NCI-H748 (cell line): ENCODE data around the gene SRA1.
A peak's percentile ranks its signal among the peaks of the same experiment; 100 is the strongest.
"Not testable (repeated sequence)": the region's sequence is repeated elsewhere in the genome, so short reads cannot be mapped to it uniquely, and the experiment has no call there.

ENCODE experiments used
- DNase-seq: peaks from one replicate; lab custom pipeline; 2025; ENCODE audit not compliant: unreplicated experiment; lab: John Stamatoyannopoulos, UW

Gene SRA1

DNA sequence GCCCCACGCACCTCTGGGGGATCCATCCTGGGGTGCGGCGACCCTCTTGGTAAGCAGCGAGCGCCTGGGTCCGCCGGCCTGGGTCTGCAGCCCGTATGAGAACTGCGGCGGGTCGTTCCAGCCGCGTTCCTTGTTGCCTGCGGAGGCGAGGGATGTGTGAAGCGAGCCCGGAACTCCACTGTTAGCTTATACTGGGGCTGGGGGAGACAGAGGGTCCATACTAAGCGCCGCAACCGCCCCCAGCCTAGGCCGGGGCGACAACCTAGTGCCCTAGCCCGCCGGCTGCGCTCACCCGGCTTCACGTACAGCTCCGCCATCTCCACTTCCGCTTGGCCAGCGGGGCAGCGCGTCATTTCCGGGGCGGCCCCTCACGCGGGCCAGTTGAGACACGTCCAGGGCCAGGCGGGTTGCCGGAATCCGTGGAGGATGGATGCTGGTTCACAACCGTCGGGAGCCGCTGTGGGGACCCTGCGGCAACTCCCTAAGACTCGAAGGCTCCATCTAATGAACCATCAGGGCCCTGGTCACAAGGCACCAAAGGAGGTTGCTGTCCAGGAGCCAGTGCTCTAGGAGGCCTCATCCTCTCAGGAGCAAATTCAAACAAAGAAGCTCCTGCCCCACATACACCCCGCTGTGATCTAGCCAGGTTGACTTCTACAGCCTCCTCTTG lies at the start of gene SRA1:
Gene SRA1 (minus strand): TSS at position 338 of the 670 bp plus-strand sequence. CDS start 21 bp downstream, at position 317.
- DNase-seq = peak; percentile 96

DNA sequence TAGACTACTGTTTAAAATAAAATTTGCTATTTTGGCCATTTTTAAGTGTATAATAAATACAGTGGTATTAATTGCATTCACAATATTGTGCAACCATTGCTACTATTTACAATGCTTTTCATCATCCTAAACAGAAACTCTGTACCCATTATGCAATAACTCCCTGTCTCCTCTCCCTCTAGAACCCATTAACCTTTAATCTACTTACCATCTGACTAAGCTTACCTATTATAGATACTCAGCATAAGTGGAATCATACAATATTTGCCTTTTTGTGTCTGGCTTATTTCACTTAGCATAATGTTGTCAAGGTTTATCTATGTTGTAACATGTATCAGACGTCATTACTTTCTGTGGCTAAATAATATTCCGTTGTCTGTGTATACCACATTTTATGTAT lies 49.8 kb upstream of the SRA1 start:
- no peak for DNase-seq

DNA sequence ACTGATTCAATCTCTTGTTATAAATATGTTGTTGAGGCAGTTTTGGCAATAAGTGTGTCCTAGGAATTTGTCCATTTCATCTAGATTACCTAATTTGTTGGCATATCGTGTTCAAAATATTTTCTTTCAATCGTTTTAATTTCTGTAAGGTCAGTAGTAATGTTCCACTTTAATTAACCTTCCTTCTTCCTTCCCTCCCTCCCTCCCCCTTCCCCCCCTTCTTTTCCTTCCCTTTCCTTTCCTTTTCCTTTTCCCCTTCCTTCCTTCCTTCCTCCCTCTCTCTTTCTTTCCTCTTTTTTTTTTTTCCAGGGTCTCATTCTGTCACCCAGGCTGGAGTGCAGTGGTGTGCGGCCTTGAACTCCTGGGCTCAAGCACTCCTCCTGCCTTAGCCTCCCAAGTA lies 48.6 kb upstream of the SRA1 start:
- DNase-seq = no peak

DNA sequence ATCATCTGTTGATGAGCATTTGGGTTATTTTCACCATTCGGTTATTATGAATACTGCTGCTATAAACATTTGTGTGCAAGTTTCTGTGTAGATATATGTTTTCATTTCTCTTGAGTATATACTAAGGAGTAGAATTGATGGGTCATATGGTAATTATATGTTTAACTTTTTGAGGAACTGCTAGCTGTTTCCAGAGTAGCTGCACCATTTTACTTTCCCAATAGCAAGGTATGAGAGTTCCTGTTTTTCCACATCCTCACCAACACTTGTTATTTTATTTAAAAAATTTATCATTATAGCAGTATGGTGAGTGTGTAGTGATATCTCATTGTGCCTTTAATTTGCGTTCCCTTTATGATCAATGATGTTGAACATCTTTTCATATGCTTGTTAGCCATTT lies 46.5 kb upstream of the SRA1 start:
- no peak for DNase-seq

- DNase-seq = not testable (repeated sequence)
Measured at GRCh38 chr5:140603446-140603698, 46.1 kb upstream of the SRA1 start.

- no peak for DNase-seq
Measured at GRCh38 chr5:140602147-140602546, 44.9 kb upstream of the SRA1 start.

DNA sequence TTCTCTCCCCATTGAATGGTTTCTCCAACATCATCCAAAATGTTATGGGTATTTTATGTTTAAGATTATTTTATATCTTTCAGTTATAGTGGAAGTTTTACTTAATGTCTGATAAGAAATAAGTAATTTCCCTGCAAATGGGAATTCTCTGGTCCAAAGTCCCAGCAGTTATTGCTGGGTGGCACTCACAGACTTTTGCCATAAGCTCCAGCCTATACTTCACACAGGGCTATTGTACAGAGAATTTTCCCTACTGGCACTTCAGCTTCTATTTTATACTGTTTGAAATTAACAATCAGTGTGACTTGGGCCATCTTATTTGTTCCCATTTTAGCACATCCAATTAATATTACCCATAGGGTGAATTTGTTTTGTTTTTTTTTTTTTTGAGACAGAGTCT lies 42.8 kb upstream of the SRA1 start:
- DNase-seq = no peak

GRCh38 chr5:140598836-140599235 lies 41.6 kb upstream of the SRA1 start:
- DNase-seq = no peak

DNA sequence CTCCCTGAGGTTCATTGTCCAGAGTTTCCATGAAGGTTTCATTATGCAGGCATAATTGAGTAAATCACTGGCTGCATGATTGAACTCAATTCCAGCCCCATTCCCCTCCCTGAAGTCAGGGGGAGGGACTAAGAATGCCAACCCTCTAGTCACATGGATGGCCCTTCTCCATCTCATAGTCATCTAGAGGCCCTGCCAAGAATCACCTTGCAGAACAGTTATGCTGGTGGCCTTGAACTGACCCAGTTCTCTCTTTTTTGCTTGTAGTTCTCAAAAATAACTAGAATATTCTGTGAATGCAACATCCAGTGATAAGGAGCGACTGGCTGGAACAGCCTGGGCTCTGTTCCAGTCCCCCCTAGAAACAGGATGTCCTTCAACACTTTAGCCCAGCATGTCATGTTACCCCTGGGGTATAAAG lies 39.1 kb upstream of the SRA1 start:
- DNase-seq = no peak

GRCh38 chr5:140595538-140596300 lies 38.4 kb upstream of the SRA1 start:
- DNase-seq = no peak

DNA sequence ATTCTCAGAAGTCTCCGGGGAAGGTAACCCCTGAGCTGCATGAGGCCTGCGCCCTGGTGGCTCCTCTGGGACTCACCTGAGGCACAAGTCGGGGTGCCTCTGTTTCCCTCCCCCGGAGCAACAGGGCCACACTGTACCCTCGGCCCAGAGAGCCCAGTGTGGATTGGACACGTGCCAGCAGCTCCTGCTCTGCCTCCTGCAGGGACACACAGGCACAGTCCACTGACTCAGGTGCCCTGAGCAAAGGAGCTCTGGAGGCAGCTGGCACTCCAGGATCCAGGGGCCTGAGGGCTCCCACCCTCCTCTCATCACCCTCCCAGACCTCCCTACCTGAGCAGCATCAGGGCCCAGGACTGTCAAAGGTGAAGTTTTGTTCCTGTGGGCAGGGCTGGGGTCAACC lies 36.9 kb upstream of the SRA1 start:
- DNase-seq = no peak

DNA sequence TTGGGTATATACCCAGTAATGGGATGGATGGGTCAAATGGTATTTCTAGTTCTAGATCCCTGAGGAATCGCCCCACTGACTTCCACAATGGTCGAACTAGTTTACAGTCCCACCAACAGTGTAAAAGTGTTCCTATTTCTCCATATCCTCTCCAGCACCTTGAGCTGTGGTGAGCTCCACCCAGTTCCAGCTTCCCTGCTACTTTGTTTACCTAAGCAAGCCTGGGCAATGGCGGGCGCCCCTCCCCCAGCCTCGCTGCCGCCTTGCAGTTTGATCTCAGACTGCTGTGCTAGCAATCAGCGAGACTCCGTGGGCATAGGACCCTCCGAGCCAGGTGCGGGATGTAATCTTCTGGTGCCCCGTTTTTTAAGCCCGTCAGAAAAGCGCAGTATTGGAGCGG lies 35.8 kb upstream of the SRA1 start:
- DNase-seq = peak; percentile 32

- no peak for DNase-seq
Measured at GRCh38 chr5:140591747-140592372, 34.6 kb upstream of the SRA1 start.

DNA sequence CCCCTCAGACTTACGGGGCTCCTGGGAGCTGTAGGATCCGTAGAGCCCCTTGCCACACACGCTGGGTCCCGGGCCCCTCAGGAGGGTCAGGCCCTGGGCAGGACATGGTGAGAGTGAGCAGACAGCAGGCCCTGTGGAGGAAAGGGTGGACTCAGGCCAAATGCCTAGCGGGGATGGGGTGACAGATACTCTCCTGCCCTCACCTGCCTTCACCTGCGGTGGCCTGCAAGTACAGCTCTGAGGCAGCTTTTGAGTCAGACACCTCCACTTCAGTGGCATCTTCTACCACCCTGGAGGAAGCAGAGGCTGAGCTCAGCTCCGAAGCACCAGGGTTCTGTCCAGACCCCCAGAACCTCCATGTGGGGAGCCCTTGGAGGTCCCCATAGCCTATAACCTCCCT lies 33.6 kb upstream of the SRA1 start:
- no peak for DNase-seq

DNA sequence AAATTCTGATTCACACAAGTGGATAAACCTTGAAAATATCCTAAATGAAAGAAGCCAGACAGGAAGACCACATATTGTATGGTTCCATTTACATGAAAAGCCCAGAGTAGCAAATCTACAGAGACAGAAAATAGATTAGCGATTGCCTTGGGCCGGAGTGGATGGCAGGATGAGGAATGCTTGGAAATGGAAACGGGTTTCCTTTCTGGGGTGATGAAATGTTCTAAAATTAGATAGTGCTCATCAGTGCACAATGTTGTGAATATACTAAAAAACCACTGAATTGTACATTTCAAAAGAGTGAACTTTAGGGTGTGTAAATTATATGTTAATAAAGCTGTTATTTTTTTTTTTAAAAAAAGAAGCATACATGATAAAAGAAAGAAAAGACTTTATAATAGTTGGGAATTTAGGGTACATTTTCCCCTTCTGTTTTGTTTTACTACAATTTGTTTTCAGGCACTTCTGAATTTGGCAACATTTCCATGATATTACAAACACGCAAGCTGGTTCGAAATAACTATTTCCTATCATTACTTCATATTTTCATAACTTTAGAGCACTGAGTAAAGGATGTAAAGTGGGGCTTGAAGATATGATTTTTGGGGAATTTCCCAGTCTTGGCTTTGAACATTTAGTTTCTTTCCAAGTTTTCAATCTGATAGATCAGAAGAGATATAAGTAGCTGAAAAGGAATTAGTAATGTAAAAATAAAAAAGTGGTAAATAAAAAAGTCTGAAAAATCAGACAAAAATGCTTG lies 31.2 kb upstream of the SRA1 start:
- no peak for DNase-seq

DNA sequence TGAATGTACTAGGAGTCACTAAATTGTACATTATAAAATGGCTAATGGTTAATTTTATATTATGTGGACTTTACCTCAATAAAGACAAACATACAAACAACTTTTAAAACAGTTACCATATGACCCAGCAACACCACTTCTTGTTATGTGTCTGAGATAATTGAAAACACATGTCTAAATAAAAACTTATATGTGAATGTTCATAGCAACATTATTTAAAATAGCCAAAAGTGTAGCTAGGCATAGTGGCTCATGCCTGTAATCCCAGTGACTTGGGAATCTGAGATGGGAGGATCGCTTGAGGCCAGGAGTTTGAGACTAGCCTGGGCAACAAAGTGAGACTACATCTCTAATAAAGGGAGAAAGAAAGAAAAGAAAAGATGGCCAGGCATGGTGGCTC lies 30.2 kb upstream of the SRA1 start:
- DNase-seq = no peak

GRCh38 chr5:140579188-140579747 lies 22.0 kb upstream of the SRA1 start:
- DNase-seq = not testable (repeated sequence)

- DNase-seq = no peak
Measured at GRCh38 chr5:140576776-140577201, 19.5 kb upstream of the SRA1 start.

DNA sequence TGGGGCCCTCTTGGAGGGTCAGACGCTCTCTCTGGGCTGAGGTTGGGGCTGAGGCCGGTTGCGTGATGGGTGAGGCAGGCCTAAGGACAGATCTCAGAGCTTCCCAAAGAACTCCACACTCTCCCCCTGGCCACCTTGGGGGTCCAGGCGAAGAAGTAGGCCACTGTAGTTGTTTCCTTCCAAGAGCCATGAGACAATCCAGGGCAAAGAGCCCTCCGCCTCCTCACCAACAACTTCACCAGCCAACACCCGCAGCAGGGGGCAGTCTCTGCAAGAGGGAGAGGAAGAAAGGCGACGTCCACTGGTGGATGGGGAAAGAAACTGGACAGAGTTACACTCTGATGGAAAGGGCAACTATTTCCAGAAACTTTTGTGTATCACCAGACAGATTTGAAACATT lies 18.0 kb upstream of the SRA1 start:
- DNase-seq = peak; percentile 7

- DNase-seq = no peak
Measured at GRCh38 chr5:140574165-140574564, 16.9 kb upstream of the SRA1 start.

DNA sequence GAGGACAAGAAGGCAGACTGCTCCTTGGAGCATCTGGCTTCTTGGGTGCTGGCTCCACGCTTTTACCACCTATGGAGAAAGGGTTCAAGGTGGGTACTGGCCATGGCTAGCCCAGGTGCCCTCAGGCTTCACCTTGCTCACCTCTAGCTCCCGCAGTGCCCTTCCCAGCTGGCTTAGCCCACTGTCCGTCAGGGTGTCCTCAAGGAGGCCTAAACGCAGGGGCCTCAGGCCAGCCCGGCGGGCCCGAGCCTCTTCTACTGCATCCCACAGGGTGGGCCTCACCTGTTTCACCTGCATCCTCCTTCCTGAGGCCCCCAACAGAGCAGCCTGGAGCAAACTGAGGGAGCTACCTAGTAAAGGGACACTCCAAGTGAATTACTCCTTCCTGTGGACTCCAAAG lies 16.4 kb upstream of the SRA1 start:
- no peak for DNase-seq
